Lower leg skin (tissue), 3 donors: Measurements from ENCODE around the gene SORCS1.

Experiments used
- CTCF ChIP-seq, 3 donors: fragments of 450-650 bp; IDR thresholded peaks; one replicate each; pipeline ENCODE4 v1.5.1; 2016; ENCODE audit warnings: antibody characterized with exemption in 3 of 3, mild to moderate bottlenecking in 3 of 3, moderate library complexity in 2 of 3
- POLR2A ChIP-seq, 2 donors: fragments of 450-650 bp; IDR thresholded peaks; one replicate each; pipeline ENCODE4 v1.6.1; 2016 to 2017; ENCODE audit warnings: antibody characterized with exemption in 2 of 2, mild to moderate bottlenecking in 1 of 2, moderate library complexity in 1 of 2

- TF ChIP-seq CTCF (IDR thresholded peaks at IDR 0.05) (no peak), POLR2A (IDR thresholded peaks at IDR 0.05) (no peak)
These were observed 605.1 kb downstream of the SORCS1 start for GRCh38 chr10:106559442-106559841.
